ENCODE measurements around the gene SLC46A3.

The SLC46A3 gene

DNA sequence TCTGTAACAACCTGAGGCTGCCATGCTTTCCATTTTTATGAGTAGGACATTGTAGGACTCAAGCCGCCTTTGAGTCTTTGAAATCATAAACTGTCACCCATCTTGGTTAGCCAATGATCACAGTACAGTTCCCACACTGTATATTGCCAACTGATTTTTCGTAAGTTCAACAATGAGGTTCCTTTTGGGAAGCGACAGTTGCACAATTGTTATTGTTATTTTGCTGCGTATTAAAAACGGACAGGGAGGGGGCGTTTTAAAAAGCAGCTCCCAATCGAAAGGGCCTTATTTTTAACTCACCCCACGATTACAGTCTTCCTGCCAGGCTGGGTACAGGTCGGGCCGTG, 601 bp downstream of the SLC46A3 start:
- no peak for DNase-seq (ENCODE audit: low spot score)
- H3K27ac ChIP-seq = peak overlapping the region; percentile 92 to 94
- TF ChIP-seq, protein P1, sequence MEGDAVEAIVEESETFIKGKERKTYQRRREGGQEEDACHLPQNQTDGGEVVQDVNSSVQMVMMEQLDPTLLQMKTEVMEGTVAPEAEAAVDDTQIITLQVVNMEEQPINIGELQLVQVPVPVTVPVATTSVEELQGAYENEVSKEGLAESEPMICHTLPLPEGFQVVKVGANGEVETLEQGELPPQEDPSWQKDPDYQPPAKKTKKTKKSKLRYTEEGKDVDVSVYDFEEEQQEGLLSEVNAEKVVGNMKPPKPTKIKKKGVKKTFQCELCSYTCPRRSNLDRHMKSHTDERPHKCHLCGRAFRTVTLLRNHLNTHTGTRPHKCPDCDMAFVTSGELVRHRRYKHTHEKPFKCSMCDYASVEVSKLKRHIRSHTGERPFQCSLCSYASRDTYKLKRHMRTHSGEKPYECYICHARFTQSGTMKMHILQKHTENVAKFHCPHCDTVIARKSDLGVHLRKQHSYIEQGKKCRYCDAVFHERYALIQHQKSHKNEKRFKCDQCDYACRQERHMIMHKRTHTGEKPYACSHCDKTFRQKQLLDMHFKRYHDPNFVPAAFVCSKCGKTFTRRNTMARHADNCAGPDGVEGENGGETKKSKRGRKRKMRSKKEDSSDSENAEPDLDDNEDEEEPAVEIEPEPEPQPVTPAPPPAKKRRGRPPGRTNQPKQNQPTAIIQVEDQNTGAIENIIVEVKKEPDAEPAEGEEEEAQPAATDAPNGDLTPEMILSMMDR (IDR thresholded peaks at IDR 0.05) = no peak

DNA sequence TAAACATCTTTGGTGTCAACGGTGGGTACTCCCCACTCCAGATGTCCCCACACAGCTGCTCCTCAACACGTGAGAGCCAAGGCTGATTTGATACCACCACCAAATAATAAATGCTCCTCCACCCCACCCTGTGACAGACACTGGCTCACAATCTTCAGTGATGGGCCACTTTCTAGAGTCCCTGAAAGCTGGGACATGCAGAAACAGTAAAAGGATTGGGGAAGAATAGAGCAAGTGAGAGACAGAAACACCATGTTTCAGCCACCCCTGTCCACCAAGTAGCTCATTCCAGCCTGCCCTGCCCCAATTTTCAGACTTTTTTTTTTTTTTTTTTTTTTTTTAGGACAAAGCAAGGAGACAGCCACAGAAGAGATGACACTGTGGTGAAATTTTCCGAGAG, 1.6 kb downstream of the SLC46A3 start:
- DNase-seq (ENCODE audit: low spot score) = no peak
- H3K4me3 ChIP-seq = no peak overlapping the region
- H3K27ac ChIP-seq = peak overlapping the region; percentile 17 to 26
- TF ChIP-seq, protein P1 (IDR thresholded peaks at IDR 0.05) = no peak

More for the DNA sequence above, 601 bp downstream of the SLC46A3 start:
- peak overlapping the region; percentile 72 for H3K4me3 ChIP-seq

DNA sequence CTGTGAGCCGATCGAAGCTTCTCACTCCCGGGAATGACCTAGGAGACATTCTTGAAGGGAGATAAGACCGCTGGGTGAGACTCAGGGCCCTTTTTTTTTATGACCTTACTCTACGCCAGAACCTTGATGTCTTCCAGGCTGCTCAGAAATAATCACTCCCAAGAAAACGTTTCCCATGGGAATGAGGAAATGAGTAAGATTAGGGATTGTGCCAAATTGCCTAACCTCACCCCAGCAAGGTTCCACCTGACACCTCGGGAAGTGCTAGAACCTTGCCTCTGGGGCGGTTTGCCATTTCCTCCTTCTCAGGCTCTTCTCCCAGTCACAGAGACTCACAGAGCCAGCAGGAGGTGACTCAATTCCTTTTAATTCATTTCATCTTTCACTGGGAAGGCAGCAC, 2.3 kb downstream of the SLC46A3 start:
- DNase-seq (ENCODE audit: low spot score) = no peak
- Histone ChIP-seq H3K27ac (peak overlapping the region in 1 of 2 donors; percentile 17), H3K4me3 (no peak overlapping the region)
- TF ChIP-seq, protein P1 (IDR thresholded peaks at IDR 0.05) = no peak

DNA sequence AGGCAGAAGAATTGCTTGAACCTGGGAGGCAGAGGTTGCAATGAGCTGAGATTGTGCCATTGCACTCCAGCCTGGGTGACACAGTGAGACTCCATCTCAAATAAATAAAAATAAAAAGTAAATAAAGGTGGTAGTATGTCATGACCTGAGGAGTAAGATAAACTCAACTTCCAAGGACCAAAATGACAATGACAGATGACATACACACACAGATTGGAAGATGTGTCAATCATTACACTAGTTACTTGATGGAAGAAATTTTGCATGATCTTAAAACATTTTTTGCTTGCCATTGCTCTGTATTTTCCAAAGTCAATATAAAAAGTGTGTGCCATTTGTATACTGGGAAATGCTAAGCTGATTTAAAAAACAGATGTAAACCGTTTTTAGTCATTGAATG, 4.1 kb downstream of the SLC46A3 start:
- no peak for DNase-seq (ENCODE audit: low spot score)
- TF ChIP-seq, protein P1 (IDR thresholded peaks at IDR 0.05) = no peak
- Histone ChIP-seq H3K4me3 (no peak overlapping the region), H3K27ac (no peak overlapping the region)

DNA sequence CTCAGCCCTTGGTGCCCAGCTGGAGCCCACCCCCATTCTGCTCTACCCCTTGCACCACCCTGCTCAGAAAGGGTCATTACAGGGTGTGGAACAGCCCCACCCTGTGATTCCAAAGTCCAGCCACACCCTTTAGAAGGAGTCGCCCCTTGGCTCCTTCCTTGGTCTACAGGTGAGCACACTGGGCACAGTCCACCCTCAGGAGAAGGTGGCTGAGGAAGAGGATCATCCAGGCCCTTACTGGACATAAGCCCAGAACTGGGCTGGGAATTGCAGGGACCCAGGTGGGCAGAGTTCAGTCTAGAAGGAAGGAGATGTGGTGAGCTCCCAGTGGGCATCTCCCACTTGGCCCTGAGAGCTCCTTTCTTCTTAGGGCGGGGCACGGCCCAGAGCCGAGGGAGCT, 8.6 kb downstream of the SLC46A3 start:
- H3K27ac ChIP-seq = no peak overlapping the region
- TF ChIP-seq, protein P1 (IDR thresholded peaks at IDR 0.05) = no peak
- H3K4me3 ChIP-seq = no peak overlapping the region
- no peak for DNase-seq (ENCODE audit: low spot score)

DNA sequence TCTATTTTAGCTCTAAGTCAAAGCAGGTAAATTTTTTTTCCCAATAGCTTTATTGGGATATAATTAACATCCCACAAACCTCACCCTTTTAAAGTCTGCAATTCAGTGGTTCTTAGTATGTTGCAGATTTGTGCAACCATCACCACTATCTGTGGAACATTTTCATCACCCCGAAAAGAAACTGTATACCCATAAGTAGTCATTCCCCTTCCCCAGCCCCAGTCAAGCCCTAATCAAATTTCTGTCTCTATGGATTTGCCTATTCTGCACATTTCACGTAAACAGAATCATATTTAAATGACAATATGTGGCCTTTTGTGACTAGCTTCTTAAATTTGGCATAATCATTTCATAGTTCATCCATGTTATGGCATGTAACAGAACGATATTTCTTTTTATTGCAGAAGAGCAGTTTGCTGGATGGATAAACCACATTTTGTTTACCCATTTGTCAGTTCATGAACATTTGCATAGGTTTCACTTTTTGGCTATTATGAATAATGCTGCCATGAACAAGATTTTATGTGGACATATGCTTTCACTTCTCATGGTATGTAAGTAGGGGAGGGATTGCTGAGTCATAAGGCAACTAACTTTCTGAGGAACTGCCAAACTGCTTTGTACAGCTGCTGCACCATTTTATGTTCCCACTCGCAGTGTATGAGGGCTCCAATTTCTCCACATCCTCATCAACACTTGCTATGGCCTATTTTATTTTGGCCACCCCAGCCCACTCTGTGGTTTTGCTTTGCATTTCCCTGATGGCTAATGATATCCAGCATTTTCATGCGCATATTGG, 10.9 kb downstream of the SLC46A3 start:
- TF ChIP-seq, protein P1 (IDR thresholded peaks at IDR 0.05) = no peak
- H3K27ac ChIP-seq = peak overlapping the region in 1 of 2 donors; percentile 14
- DNase-seq (ENCODE audit: low spot score) = no peak

DNA sequence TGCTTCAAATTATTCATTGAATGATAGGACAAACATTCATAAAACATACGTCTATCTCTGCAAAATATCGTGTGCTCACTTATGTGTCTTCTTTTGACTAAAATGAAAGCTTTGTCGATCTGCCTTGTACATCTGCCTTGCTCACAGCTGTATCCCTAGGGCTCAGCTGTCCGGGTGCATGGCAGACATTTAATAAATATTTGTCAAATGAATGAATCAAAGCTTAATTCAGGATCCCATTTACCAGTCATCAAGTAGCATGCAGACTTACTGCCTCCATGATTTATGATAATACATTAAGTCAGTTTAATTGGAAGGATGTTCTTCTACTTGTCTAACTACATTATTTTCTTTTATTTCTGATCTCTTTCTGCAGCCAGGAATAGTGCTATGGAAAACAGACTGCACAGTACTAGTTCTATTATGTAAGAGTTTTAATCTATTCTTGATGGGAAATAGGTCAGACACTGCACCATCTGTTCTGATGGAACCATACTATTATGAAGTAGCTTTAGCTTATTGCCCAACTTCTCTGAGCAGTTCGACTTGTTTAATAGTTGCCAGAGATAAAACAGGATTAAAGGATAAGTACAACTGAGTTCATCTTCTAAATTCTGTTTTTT, 13.2 kb downstream of the SLC46A3 start:
- TF ChIP-seq, protein P1 (IDR thresholded peaks at IDR 0.05) = no peak
- Histone ChIP-seq H3K27ac (no peak overlapping the region), H3K4me3 (no peak overlapping the region)
- no peak for DNase-seq (ENCODE audit: low spot score)

More for the DNA sequence above, 10.9 kb downstream of the SLC46A3 start:
- H3K4me3 ChIP-seq = no peak overlapping the region

Data from coronary artery (tissue), 2 donors.